GM23338 (cell line): Measurements from ENCODE around the gene ME1.

Experiments used
- CREB1 ChIP-seq: fragments of 250-450 bp; sonication (Bioruptor Pico); IDR thresholded peaks from 2 replicates; pipeline ENCODE4 v1.5.0; 2020; ENCODE audit warnings: low read depth, mild to moderate bottlenecking, moderate library complexity
- CTCF ChIP-seq, 2 experiments: fragments of 200-600 bp in 1 of 2; sonication (generic) in 1 of 2; conservative IDR thresholded peaks; 2 replicates each; pipeline versions ENCODE4 v1.5.1 to v1.6.1; 2016 to 2017; ENCODE audit warnings: antibody characterized with exemption in 2 of 2, low read depth in 2 of 2, mild to moderate bottlenecking in 2 of 2, moderate library complexity in 1 of 2
- EZH2 ChIP-seq: fragments of 200-600 bp; sonication (generic); IDR thresholded peaks from one replicate; pipeline ENCODE4 v1.8.0; 2017; ENCODE audit warnings: antibody characterized with exemption, mild to moderate bottlenecking, low read depth; ENCODE audit not compliant: unreplicated experiment
- EZH2phosphoT487 ChIP-seq: fragments of 200-600 bp; sonication (generic); IDR thresholded peaks from one replicate; pipeline ENCODE4 v1.8.1; 2018; ENCODE audit warnings: antibody characterized with exemption; ENCODE audit not compliant: unreplicated experiment
- JUNB ChIP-seq: IDR thresholded peaks from one replicate; pipeline ENCODE4 v1.6.1; 2016; ENCODE audit warnings: antibody characterized with exemption; ENCODE audit not compliant: unreplicated experiment
- NANOG ChIP-seq: IDR thresholded peaks from 2 replicates; pipeline ENCODE4 v1.6.1; 2016; ENCODE audit warnings: antibody characterized with exemption, borderline replicate concordance
- POLR2AphosphoS5 ChIP-seq: IDR thresholded peaks from 2 replicates; pipeline ENCODE4 v1.6.1; 2016; ENCODE audit warnings: antibody characterized with exemption, low read depth
- REST ChIP-seq: IDR thresholded peaks from one replicate; pipeline ENCODE4 v1.6.1; 2018; ENCODE audit warnings: antibody characterized with exemption; ENCODE audit not compliant: unreplicated experiment
- TF ChIP-seq, protein P1 (sequence below): fragments of 250-450 bp; sonication (Bioruptor Pico); IDR thresholded peaks from 2 replicates; pipeline ENCODE4 v1.5.0; 2020; ENCODE audit warnings: mild to moderate bottlenecking, moderate library complexity

- TF ChIP-seq CTCF (conservative IDR thresholded peaks at IDR 0.05; ENCODE audit: low read depth in 2 of 2) (no peak), EZH2 (no peak), CREB1 (CRISPR knock-in tag) (no peak), EZH2phosphoT487 (no peak), NANOG (no peak), REST (no peak), POLR2AphosphoS5 (no peak), JUNB (no peak)
- TF ChIP-seq, protein P1, sequence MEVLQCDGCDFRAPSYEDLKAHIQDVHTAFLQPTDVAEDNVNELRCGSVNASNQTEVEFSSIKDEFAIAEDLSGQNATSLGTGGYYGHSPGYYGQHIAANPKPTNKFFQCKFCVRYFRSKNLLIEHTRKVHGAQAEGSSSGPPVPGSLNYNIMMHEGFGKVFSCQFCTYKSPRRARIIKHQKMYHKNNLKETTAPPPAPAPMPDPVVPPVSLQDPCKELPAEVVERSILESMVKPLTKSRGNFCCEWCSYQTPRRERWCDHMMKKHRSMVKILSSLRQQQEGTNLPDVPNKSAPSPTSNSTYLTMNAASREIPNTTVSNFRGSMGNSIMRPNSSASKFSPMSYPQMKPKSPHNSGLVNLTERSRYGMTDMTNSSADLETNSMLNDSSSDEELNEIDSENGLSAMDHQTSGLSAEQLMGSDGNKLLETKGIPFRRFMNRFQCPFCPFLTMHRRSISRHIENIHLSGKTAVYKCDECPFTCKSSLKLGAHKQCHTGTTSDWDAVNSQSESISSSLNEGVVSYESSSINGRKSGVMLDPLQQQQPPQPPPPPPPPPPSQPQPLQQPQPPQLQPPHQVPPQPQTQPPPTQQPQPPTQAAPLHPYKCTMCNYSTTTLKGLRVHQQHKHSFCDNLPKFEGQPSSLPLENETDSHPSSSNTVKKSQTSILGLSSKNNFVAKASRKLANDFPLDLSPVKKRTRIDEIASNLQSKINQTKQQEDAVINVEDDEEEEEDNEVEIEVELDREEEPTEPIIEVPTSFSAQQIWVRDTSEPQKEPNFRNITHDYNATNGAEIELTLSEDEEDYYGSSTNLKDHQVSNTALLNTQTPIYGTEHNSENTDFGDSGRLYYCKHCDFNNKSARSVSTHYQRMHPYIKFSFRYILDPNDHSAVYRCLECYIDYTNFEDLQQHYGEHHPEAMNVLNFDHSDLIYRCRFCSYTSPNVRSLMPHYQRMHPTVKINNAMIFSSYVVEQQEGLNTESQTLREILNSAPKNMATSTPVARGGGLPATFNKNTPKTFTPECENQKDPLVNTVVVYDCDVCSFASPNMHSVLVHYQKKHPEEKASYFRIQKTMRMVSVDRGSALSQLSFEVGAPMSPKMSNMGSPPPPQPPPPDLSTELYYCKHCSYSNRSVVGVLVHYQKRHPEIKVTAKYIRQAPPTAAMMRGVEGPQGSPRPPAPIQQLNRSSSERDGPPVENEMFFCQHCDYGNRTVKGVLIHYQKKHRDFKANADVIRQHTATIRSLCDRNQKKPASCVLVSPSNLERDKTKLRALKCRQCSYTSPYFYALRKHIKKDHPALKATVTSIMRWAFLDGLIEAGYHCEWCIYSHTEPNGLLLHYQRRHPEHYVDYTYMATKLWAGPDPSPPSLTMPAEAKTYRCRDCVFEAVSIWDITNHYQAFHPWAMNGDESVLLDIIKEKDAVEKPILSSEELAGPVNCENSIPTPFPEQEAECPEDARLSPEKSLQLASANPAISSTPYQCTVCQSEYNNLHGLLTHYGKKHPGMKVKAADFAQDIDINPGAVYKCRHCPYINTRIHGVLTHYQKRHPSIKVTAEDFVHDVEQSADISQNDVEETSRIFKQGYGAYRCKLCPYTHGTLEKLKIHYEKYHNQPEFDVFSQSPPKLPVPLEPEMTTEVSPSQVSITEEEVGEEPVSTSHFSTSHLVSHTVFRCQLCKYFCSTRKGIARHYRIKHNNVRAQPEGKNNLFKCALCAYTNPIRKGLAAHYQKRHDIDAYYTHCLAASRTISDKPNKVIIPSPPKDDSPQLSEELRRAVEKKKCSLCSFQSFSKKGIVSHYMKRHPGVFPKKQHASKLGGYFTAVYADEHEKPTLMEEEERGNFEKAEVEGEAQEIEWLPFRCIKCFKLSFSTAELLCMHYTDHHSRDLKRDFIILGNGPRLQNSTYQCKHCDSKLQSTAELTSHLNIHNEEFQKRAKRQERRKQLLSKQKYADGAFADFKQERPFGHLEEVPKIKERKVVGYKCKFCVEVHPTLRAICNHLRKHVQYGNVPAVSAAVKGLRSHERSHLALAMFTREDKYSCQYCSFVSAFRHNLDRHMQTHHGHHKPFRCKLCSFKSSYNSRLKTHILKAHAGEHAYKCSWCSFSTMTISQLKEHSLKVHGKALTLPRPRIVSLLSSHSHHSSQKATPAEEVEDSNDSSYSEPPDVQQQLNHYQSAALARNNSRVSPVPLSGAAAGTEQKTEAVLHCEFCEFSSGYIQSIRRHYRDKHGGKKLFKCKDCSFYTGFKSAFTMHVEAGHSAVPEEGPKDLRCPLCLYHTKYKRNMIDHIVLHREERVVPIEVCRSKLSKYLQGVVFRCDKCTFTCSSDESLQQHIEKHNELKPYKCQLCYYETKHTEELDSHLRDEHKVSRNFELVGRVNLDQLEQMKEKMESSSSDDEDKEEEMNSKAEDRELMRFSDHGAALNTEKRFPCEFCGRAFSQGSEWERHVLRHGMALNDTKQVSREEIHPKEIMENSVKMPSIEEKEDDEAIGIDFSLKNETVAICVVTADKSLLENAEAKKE (CRISPR knock-in tag) = no peak
Measured at GRCh38 chr6:83310046-83310445, 120.8 kb downstream of the ME1 start.
